COLO668 (cell line): ENCODE results near the gene THAP7.
"Not testable (repeated sequence)": the region's sequence is repeated elsewhere in the genome, so short reads cannot be mapped to it uniquely, and the experiment has no call there.

Experiments
- DNase-seq: peaks from one replicate; lab custom pipeline; 2025; ENCODE audit not compliant: unreplicated experiment; lab: John Stamatoyannopoulos, UW

The THAP7 gene

DNA sequence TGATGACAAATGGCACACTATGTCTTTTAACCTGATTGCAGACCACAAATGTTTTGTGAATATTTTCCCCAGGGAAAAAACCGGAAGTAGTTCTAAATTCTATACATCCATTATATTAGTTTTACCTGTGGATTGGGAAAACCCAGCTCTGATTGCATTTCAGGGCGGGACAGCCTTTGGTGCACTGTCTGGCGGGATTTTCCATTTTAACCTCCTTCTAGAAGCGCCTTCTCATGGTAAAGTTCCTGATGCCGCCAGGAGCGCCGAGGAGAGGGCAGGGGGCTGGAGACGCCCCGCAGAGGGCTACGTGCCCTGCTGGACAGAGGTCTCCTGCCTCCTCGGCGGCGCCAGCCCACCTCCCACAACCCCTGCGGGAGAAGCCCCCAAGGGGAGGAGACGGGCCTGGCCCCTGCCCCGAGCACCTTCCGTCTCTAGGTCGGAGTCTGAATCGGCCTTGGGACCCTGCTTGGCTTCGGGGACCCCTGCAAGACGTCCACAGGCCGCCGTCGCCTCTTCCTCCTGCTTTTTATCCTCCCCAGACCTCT lies 11.8 kb upstream of the THAP7 start:
- DNase-seq, result no peak

GRCh38 chr22:21012446-21013407 lies 10.8 kb upstream of the THAP7 start:
- DNase-seq, result no peak

DNA sequence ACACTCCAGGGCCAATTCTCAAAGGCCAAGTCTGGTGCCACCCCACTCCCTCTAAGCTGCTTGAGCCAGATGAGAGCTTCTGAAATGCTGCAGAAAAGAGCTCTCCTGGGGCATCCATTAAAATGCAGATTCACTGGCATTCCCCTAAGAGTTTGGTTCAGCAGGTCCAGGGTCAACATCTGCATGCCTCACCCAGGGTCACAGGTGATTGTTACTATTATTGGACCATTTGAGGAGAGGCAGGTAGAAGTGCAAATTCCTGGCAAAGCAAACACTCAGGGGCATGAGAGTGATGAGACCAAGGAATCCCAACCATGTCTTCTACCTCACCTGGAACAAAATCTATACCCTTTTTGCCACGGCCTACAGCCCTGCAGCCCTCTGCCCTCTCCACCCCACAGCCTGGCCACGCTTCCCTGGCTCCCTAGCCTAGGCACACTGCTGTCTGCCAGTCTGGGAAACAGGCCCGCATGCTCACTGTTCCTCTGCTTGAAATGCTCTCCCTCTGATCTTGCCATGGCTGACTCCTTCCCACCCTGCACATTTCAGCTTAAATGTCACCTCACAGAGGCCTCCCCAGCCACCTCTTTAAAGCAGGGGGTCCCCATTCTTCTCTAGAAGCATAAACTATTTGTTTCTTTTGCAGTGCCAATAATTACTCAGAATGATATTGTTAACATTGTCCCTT lies 8.7 kb upstream of the THAP7 start:
- no peak for DNase-seq

DNA sequence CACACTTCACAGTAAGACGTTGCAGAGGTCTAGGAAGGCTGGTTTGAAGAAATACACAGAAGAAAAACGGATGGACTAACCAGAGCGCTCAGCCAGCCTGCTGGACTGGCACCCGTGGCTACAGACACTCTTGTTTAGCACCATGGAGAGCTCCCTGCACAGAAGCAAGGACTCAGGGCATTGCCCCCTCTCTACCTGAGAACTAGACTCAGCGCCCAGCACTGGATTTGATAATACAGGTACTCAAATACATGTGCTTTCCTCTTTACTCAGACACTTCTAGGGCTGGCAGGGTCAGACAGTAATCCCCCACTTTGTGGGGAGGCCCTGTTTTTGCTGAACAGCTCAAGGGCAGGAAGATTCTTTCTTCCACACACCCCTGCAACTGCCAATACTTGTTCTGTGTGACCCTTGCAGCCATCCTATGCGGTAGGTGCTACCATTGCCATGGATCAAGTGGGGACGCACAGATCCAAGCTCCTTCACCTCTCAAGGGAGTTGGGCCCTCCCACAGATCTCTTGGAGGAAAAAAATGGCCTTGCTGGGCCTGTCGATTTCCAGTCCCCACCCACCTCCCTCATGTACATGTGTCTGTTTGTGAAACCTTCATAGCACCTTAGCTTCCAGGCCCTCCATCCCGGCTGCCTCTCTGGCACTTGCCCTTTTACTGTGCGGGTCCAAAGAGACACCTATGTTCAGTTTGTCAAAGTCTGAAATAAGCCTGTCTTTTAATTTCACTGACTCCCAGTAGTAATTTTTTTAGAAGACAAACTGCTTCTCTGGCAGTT lies 7.9 kb upstream of the THAP7 start:
- no peak for DNase-seq

GRCh38 chr22:21009208-21009607 lies 7.3 kb upstream of the THAP7 start:
- not testable (repeated sequence) for DNase-seq

DNA sequence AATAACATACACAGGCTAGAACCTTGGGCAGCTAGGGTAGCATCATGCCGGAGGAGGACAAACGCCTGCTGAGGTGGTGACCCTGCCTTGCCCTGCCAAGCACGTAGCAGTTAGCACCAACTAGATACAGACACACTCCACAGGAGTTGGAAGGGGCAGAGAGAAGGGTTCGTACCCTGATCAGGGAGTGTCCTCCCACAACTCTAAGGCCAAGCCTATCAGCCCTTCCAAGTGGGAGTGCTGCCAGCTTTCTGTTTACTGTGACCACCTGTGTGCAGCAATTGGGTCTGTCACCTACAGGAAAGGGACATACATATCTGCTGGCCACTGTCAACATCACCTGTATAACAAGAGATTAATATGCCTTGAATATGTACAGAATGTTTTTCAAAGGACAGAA lies 1.9 kb upstream of the THAP7 start:
- DNase-seq, result peak; percentile 62

GRCh38 chr22:21000987-21001600 lies 824 bp downstream of the THAP7 start:
- peak; percentile 58 for DNase-seq

DNA sequence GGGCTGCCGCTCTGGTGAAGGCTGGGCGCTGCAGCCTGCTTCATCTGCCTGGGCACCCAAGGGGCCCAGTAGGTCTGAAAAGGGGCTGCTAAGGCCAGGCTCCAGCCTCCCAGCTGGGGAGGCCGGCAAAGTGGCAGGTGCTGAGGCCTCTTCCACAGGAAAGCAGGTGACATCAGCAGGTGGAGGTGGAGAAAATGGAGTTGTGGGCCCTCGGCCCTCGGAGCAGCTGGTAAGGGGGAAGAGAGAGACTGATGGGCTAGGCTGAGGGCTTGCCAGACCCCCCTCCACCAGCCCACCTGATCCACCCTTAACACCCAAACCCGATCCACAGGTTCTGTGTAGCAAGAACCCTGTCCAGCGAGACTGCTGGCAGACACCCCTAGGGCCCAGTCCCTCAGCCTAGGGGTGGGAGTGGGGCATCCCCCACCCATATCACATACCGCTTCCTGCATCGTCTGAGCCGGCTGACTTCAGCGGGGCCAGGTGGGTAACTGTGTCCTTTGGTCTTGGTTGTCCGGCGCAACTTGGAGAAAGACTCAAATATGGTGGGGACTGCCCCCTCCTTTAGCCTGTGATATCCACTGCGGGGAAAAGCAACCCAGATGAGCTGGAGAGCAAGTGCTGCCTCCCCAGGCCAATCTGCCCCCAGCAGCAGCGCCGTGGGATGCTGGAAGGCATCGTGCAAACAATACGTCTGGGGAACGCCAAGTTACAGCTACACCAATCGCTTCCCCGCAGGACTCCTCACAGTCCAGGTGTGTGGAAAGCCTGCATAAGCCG lies 1.5 kb downstream of the THAP7 start:
- peak; percentile 80 for DNase-seq

DNA sequence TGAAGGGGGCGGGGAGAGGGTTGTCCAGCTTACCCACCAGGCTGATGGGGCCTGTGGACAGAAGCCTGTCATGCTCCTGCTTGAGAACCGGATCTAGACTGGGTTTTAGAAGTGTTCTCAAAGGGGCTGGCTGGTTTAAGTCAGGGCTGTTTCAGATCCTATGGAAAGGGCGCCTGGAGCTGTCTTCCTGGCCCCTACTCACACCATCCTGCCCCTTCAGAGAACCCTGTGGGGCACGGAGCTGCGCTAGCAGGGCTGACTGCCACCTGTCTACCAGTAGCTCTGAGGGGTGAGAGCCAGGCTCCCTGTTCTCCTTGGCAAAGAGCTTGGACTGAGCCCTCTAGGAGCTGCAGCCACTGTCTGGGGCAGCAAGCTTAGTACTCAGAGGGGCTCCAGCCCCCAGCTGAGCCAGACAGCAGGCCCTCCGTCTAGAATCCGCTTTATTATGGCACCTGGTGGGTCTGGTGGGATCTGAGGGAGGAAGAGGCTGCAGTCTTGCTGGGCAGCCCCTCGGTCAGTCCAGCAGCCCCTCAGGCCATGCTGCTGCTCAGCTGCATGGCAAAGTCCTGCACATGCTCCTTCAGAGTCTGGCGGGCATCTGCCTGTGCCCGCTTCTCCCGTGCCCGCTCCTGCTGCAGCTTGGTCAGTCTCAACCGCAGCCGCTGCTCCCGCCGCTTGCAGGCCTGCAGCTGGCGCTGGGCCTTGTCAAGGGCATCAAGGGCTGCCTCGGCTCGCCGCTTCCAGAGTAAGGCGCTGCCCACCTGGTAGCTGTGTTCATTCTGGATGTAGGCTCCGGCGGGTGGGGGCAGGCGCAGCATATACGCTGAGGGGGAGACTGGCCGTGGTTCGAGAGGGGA lies 2.3 kb downstream of the THAP7 start:
- peak; percentile 80 for DNase-seq

DNA sequence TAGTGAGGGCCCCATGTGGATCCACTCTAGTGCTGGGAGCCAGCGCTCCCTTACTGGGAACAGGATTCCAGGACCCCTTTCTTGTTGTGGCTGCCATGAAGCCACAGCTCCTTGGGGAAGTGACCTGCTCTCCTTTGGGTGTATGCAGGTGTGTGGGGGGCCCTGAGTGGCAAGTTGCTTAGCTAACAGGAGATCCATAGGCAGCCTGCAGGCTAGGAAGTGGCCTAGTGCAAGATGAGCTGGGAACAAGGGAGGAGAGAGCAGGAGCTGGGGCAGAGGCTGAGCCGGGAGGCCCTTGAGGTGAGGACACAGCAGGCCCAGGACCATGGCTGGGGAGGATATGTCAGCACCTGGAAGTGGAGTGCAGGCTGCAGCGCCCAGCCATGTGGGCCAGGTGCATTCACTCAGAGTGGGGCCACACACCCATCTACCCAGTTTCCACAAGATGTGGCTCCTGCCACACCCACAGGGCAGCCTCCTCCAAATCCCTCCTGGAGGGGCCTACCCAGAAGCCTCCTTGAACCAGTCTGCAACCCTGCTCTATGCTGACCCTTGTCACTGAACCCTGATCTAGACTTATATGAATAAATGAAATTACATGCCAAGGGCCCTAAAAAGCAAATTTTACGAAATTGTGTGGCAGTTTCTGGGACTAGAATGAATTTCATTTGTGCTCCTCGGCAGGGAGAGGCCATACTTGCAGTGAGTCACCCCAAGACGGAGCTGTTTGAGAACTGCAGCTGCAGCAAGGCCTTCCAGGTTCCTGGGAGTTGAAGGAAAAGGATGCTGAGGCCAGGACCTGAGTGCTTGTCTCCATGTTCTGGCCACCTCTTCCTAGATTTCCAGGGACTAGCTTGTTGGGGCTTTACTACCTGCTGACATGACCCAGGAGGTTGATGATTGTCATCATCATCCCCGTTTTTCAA lies 3.2 kb downstream of the THAP7 start:
- DNase-seq, result peak; percentile 54

DNA sequence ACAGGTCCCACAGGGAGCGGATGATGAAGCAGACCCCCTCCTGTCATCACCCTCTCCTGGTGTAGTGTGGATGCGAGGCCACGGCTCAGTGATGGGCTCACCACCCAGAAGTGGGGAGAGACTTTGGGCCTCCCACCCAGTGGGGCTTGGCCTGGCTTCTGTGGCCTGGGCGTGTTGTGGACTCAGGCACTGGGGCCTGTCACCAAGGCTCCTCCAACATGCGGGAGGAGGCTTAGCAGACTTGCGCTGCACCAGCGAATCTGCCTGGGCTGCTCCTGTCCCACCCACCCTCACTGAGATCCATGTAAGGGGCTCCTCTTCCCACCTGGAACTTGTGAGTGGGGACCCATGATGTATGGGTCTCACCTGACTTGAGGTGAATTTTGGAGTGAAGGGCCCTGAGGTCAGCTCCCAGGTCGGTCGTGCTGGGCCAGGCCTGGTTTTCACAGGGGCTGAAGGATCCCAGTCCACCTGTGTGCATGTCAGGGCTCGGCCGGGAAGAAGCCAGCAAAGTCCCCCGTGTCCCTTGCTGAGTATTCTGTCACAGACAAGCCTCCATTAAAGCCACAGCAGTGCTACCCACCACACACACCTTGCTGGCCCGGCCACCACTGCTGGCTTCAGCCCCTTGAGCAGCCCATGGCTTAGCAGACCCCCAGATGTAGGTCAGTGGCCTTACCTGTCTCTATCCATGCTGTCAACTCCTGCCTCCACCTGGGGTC lies 4.2 kb downstream of the THAP7 start:
- no peak for DNase-seq

DNA sequence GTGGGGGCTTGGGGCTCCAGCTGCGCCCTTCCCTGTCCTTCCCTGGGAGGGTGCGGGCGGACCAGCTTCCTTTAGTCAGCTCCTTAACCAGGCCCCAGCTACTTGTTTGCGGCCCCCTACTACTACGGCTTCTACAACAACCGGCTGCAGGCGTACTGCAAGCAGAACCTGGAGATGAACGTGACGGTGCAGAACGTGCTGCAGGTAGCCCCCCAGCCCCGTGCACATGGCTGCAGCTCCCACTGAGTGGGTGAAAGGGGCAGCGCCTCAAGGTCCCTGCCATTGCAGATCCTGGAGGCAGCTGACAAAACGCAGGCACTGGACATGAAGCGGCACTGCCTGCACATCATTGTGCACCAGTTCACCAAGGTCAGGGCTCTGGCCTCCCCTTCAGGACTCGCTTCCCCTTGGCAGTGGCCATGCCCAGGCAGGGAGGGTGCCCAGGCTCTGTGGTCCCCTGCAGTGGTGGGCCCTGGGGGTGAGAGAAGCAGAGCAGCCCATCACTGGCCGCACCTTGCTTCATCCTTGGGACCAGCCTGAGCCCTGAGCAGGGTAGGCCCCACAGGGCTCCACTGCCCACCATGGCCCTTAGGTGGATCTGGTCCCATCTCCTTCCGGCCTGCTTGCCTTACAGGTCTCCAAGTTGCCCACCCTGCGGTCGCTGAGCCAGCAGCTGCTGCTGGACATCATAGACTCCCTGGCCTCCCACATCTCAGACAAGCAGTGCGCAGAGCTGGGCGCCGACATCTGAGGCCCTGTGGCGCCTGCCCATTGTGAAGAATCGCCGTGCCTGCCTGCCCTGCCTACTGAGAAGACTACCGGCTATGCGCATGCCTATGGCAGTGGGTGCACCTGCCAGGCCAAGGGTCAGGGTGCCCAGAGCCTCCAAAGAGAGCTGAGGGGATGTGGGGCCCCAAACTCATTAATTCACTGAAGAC lies 5.1 kb downstream of the THAP7 start:
- DNase-seq, result no peak

- no peak for DNase-seq
Observed at GRCh38 chr22:20996031-20996410, 5.9 kb downstream of the THAP7 start.

GRCh38 chr22:20995329-20996030 lies 6.4 kb downstream of the THAP7 start:
- DNase-seq, result no peak

GRCh38 chr22:20994902-20995241 lies 7.0 kb downstream of the THAP7 start:
- DNase-seq, result no peak
